Measurements from ENCODE around the gene NGB. TPM values are rescaled to one million over a fixed set of nuclear protein-coding genes. Genes with fewer than 3 reads are reported as not detected.

NGB gene
- total and polyA plus RNA-seq, 9 of the 15 experiments (the other 6 are each of a cell fraction or from before 2014, with no cell fraction given) = not detected

- POLR2A ChIA-PET = no interaction called here
- no peaks in the 10 kb centered on the region for H3K9me3 ChIP-seq (replicated peaks; ENCODE audit: control insufficient read depth, insufficient read depth, low read depth, low read length)
- intact Hi-C loops (cut with micrococcal nuclease) = no loop called here
- in situ Hi-C loops (cut with MboI) = no loop called here
- no TSS peak for BruUV-seq (replicated peaks)
- H3K36me3 ChIP-seq (ENCODE audit: control insufficient read depth, insufficient read depth, low read length) = no peaks in the 10 kb centered on the region
- H3K4me3 ChIP-seq = no peak overlapping the region
- CTCF ChIA-PET (ENCODE audit: low intra/inter-chr PET ratio) = no interaction called here
- H3K4me1 ChIP-seq (replicated peaks in 1 of 2; ENCODE audit: control insufficient read depth in 2 of 2, insufficient read depth in 2 of 2, low read length in 2 of 2) = no peaks in the 10 kb centered on the region
- no peak overlapping the region for H3K9ac ChIP-seq (ENCODE audit: insufficient read depth in 1 of 2, low read depth in 2 of 2, low read length in 2 of 2)
- H2AFZ ChIP-seq (ENCODE audit: low read depth, low read length) = no peak overlapping the region
- H3K79me2 ChIP-seq (ENCODE audit: control insufficient read depth, insufficient read depth, low read length) = no peaks in the 10 kb centered on the region
- WGBS (ENCODE audit: insufficient coverage, low coverage, missing lambda C conversion rate) = 2% methylated on average over 7 of the region's 11 CpGs
- H4K20me1 ChIP-seq (replicated peaks; ENCODE audit: control insufficient read depth, insufficient read depth, low read length) = no peaks in the 10 kb centered on the region; the same call in 1 of the 2 replicates
- H3K27ac ChIP-seq (ENCODE audit: extremely low read depth, low read depth, low read length) = no peak overlapping the region
- no peak for ATAC-seq
- H3K9me1 ChIP-seq (ENCODE audit: control insufficient read depth, insufficient read depth, low read length) = no peaks in the 10 kb centered on the region
- no peak overlapping the region for H3K4me2 ChIP-seq (ENCODE audit: insufficient read depth, low read length)
- H3K27me3 ChIP-seq (ENCODE audit: control insufficient read depth in 2 of 2, insufficient read depth in 2 of 2, low read length in 2 of 2) = peaks cover 2 to 65% of the 10 kb centered on the region in 2 experiments; a peak in 4 of 5 replicates
- TF ChIP-seq ZBTB26 (CRISPR knock-in tag; IDR thresholded peaks at IDR 0.05) = no peak
- TF ChIP-seq FOXP1 (CRISPR knock-in tag; IDR thresholded peaks at IDR 0.05) = no peak
- TF ChIP-seq ZNF232 (CRISPR knock-in tag; IDR thresholded peaks at IDR 0.05) = no peak
- no peak for FAIRE-seq
- no peak for DNase-seq (ENCODE audit: extremely low read depth in 1 of 4, low spot score in 3 of 4)
Measured at GRCh38 chr14:77260199-77260598, 10.8 kb downstream of the NGB start.

- Histone ChIP-seq H3K4me3 (no peak overlapping the region), H3K27ac (ENCODE audit: extremely low read depth, low read depth, low read length) (no peak overlapping the region), H3K36me3 (ENCODE audit: control insufficient read depth, insufficient read depth, low read length) (no peaks in the 10 kb centered on the region), H4K20me1 (replicated peaks; ENCODE audit: control insufficient read depth, insufficient read depth, low read length) (no peaks in the 10 kb centered on the region; the same call in 1 of the 2 replicates), H3K27me3 (ENCODE audit: control insufficient read depth in 2 of 2, insufficient read depth in 2 of 2, low read length in 2 of 2) (peaks cover 2 to 54% of the 10 kb centered on the region in 2 experiments; a peak in 4 of 5 replicates), H3K4me1 (replicated peaks in 1 of 2; ENCODE audit: control insufficient read depth in 2 of 2, insufficient read depth in 2 of 2, low read length in 2 of 2) (no peaks in the 10 kb centered on the region), H3K9me1 (ENCODE audit: control insufficient read depth, insufficient read depth, low read length) (no peaks in the 10 kb centered on the region), H3K79me2 (ENCODE audit: control insufficient read depth, insufficient read depth, low read length) (no peaks in the 10 kb centered on the region), H3K9me3 (replicated peaks; ENCODE audit: control insufficient read depth, insufficient read depth, low read depth, low read length) (no peaks in the 10 kb centered on the region), H3K9ac (ENCODE audit: insufficient read depth in 1 of 2, low read depth in 2 of 2, low read length in 2 of 2) (no peak overlapping the region), H2AFZ (ENCODE audit: low read depth, low read length) (no peak overlapping the region), H3K4me2 (ENCODE audit: insufficient read depth, low read length) (no peak overlapping the region)
- 1% methylated on average over 7 of the region's 11 CpGs for WGBS (ENCODE audit: insufficient coverage, low coverage, missing lambda C conversion rate)
- DNase-seq (ENCODE audit: extremely low read depth in 1 of 4, low spot score in 3 of 4) = no peak
- ChIA-PET CTCF (ENCODE audit: low intra/inter-chr PET ratio) (no interaction called here), POLR2A (interaction anchor here (0.6 kb wide), 1 partner anchor 73 kb away, joined by 3 read pairs; no protein-coding TSS in a partner anchor)
- FAIRE-seq = no peak
- ATAC-seq = no peak
- intact Hi-C loops (cut with micrococcal nuclease) (no loop called here), in situ Hi-C loops (cut with MboI) (no loop called here)
- no TSS peak for BruUV-seq (replicated peaks)
- TF ChIP-seq CXXC5 (CRISPR knock-in tag; IDR thresholded peaks at IDR 0.05) (no peak), MLX (CRISPR knock-in tag; conservative IDR thresholded peaks at IDR 0.05) (no peak), ARID2 (IDR thresholded peaks at IDR 0.05) (no peak), FOS (IDR thresholded peaks at IDR 0.05; ENCODE audit: extremely low read depth, insufficient read length) (no peak), TBP (optimal IDR thresholded peaks at IDR 0.05; ENCODE audit: low read depth, low read length) (no peak), ZNF644 (tag; IDR thresholded peaks at IDR 0.05; ENCODE audit: low read depth) (no peak), SREBF2 (CRISPR knock-in tag; IDR thresholded peaks at IDR 0.05) (no peak), PTTG1 (tag; IDR thresholded peaks at IDR 0.05; ENCODE audit: low read depth) (no peak), ZBTB9 (CRISPR knock-in tag; IDR thresholded peaks at IDR 0.05) (no peak), GABPA (tag; conservative IDR thresholded peaks at IDR 0.05; ENCODE audit: low read depth) (no peak)
Measured at GRCh38 chr14:77259025-77259715, 11.8 kb downstream of the NGB start.
